GM08714 (cell line): ENCODE data around the gene PHC3.
"Not testable (repeated sequence)": the region's sequence is repeated elsewhere in the genome, so short reads cannot be mapped to it uniquely, and the experiment has no call there.

ENCODE experiments used
- H3K4me3 ChIP-seq: fragments of 200-500 bp; sonication (Bioruptor generic); 2 replicates; pipeline ENCODE4 v1.5.1; 2014; ENCODE audit warnings: mild to moderate bottlenecking, low read length, inconsistent platforms
- ZNF274 ChIP-seq: IDR thresholded peaks from 2 replicates; pipeline ENCODE4 v1.6.1; 2012; ENCODE audit warnings: mild to moderate bottlenecking, low read depth, low read length

PHC3 gene, protein sequence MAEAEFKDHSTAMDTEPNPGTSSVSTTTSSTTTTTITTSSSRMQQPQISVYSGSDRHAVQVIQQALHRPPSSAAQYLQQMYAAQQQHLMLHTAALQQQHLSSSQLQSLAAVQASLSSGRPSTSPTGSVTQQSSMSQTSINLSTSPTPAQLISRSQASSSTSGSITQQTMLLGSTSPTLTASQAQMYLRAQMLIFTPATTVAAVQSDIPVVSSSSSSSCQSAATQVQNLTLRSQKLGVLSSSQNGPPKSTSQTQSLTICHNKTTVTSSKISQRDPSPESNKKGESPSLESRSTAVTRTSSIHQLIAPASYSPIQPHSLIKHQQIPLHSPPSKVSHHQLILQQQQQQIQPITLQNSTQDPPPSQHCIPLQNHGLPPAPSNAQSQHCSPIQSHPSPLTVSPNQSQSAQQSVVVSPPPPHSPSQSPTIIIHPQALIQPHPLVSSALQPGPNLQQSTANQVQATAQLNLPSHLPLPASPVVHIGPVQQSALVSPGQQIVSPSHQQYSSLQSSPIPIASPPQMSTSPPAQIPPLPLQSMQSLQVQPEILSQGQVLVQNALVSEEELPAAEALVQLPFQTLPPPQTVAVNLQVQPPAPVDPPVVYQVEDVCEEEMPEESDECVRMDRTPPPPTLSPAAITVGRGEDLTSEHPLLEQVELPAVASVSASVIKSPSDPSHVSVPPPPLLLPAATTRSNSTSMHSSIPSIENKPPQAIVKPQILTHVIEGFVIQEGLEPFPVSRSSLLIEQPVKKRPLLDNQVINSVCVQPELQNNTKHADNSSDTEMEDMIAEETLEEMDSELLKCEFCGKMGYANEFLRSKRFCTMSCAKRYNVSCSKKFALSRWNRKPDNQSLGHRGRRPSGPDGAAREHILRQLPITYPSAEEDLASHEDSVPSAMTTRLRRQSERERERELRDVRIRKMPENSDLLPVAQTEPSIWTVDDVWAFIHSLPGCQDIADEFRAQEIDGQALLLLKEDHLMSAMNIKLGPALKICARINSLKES

DNA sequence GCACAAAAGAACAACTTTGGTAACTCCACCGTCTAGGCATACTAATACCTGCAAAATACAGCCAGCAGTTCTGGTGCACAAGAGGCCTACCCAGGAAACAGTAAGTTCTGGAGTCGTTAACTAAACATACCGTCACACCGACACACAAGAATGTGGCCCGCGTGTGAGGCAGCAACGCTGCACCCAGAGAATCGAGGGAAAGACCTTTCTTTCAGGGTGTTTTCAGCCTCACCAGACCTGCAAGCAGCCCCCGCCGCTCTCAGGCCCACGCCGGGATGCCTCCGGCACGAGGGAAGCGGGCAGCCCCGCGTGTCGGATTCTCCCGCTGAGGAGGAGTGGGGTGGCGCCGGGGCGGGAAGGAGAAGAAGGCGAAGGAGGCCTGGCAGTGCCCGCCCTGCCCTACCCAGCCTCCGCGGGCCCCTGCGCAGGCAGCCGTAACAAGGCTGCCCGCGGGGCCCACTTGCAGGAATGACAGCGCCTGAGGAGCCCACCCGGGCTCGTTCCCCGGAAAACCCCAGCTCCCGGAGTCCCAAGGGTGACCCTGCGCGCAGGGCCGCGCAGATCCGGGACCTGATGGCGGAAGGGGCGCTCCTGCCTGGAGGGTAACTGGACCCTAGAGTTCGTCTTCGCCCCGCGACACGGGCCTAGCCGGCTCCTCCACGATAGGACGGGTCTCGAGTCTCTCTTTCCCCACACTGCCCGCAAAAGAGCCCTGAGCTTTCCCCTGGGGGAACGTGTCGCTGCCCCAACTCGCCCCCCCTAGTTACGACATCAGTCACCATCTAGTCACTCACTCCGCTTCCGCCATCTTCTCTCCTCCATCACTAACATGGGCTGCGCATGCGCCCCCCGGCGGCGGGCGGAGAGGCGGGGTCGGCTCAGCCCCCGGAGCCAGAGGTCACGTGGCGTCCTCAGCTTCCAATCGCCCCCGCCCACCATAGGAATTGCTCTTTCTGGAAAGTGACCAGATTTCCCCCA is at the start of gene PHC3:
PHC3 (minus strand) TSS at position 826 of the 978 bp plus-strand sequence; CDS start at position 808, 18 bp downstream.
- TF ChIP-seq ZNF274 = no peak
- peak within 1 kb of the TSS; percentile 90 for H3K4me3 ChIP-seq

DNA sequence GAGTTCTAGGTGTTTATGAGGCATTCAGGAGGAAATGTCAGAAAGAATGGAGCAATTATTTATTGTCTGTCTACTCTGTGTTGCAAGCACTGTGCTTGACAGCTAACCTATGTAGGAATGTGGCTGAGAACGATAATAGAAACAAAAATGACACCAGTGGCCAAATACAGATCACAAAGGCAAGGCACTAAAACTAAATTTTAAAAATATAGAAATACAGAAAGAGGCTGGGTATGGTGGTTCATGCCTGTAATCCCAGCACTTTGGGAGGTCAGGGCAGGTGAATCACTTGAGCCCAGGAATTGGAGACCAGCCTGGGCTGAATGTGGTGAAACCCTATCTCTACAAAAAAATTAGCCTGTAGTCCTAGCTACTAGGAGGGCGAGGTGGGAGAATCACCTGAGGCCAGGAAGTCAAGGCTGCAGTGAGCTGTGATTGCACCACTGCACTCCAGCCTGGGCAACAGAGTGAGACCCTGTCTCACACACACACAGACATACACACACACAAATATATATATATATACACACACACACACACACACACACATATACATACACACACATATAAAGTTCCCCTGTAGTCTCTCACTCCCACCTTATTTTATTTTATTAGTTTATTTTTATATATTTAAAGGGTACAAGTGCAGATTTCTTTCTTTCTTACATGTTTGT is 46.7 kb upstream of the PHC3 start:
- H3K4me3 ChIP-seq = no peak overlapping the region
- no peak for TF ChIP-seq ZNF274

DNA sequence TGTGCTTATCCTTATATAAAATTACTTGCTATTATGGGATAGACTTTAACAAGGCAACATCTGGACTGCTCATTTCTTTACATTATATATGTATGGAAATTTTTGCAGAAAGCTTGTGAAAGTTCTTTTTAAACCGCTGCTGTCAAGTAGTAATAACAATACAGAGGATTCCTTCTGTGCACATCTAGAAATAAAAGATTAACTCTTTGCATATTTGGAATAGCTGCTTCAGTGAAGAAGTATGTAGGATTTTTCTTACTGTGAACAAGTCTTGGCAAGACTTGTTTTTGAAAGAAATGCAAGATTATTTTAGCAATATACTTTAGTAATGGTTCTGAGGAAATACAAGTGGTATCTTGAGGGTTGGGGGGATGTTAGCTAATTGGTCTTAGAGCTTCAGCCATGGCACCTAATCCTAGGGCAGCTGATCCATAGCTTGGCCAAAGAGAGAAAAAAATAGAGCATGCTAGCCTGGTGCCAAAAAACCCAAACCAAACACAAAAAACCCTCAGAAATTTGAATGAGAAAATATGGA is 45.0 kb upstream of the PHC3 start:
- no peak for TF ChIP-seq ZNF274
- H3K4me3 ChIP-seq = no peak overlapping the region

DNA sequence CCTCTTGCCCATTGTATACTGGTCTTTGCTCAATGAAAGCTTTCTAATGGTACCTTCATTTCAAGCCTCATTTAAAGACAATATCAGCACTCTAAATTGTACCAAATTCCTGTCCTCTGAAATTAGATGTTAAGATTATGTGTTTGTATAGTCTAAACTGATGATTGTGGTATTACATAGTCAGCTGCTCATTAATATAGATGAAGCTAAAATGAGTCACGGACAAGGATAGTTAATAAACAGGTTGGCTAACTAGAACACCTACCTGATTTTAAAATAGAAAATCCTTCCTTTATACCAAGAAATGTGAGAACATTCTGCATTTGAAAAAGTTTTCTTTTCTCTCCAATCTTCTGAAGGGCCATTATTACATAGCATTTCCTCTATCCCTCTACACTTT is 43.6 kb upstream of the PHC3 start:
- TF ChIP-seq ZNF274 = no peak
- H3K4me3 ChIP-seq = no peak overlapping the region

DNA sequence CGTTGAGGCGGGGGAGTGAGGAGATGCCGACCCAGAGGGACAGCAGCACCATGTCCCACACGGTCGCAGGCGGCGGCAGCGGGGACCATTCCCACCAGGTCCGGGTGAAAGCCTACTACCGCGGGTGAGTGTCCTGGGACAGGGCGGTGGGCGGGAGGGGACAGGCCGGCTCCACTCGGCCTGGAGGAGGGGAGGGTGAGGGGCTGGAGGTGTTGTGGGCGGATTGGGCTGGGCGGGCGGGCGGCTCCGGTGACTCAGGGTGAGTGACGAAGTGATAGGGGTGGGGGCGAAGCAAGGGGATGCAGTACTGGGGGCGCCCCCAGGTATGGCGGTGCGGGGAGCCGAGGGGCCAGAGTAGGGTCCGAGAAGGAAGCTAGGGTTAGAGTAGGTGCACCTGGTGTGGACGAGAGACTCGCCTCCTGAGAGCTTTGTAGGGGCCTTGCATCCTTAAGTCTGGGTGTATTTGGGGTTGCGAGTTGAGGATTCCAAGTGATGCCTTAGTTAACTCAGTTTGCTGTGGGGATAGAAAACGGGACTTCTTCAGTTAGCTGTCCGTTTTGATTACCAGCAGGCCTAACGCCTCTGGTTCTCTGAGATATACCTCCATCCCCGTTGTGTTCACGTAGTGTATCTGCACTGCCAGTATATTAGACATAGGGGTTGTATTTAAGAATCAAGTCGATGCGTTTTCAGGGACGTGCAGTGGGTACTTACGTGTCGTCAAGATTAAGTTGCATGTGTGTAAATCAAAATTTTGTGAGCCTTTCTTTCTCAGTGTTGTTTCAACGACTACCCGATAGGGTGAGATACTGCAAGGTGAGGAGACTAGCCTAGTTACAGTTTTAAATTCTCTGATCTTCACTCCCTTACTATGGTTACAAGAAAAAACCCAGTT is 41.4 kb upstream of the PHC3 start:
- TF ChIP-seq ZNF274 = no peak
- H3K4me3 ChIP-seq = peak overlapping the region; percentile 94

DNA sequence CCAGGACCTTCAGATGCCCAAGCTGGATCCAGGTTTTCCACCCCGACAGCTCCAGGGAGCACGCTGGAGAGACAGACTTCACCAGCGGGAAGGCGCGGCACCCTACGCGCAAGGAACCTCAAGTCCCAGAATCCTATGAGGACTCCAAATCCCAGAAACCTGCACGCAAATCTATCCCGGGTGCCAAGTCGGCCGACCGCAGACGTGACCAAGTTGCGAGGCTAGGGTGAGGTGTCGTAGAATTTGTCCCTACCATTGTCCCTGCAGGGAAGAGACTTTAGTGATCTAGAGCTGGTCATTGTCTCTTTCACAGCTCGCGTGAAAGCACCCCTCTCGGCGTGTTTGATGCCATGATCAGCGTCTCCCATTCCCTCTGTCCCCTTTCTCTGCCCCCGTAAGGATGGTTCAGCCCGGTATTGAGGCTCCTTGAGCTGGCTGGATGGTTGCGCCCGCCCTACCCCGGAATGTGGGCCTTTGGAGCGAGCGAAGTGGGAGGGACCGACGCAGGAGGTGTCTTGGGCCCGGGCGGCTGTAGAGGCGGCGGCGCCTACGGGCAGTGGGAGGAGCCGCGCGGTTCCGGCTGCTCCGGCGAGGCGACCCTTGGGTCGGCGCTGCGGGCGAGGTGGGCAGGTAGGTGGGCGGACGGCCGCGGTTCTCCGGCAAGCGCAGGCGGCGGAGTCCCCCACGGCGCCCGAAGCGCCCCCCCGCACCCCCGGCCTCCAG is 40.6 kb upstream of the PHC3 start, which contains the start of gene PRKCI:
PRKCI (plus strand) TSS at position 501 of the 723 bp plus-strand sequence. CDS start 246 bp downstream, outside the sequence.
- peak within 1 kb of the TSS; percentile 94 for H3K4me3 ChIP-seq

DNA sequence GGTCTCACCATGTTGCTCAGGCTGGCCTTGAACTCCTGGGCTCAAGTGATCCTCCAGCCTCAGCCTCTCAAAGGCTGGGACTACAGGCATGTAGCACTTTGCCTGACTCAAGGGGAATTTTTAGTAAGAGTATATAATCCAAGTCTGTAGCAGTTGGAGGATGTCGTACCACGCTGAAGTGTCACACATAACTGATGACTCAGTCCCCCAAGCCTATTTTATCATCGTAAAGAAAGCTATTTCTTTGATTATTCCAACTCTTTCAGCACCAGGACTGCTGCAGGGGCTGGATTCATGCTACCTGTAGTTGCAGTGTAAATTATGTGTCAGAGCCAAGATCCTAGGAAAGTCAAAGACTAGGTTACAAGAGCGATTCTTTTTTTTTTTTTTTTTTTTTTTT is 39.3 kb upstream of the PHC3 start:
- no peak for TF ChIP-seq ZNF274

More for the DNA sequence above, 40.6 kb upstream of the PHC3 start, which contains the start of gene PRKCI:
- no peak for TF ChIP-seq ZNF274

DNA sequence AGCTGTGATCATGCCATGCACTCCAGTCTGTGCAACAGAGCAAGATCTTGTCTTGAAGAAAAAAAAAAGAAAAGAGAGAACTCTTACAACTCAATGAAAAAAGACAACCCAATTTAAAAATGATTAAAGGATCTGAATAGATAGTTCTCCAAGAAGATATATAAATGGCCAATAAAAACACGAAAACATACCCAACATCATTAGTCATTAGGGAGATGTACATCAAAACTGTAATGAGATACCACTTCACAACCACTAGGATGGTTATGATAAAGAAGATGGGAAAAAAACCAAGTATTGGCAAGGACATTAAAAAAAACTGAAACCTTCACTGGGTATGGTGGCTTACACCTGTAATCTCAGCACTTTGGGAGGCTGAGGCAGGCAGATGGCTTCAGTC is 38.3 kb upstream of the PHC3 start:
- no peak for TF ChIP-seq ZNF274
- no peak overlapping the region for H3K4me3 ChIP-seq

More for the DNA sequence above, 39.3 kb upstream of the PHC3 start:
- no peak overlapping the region for H3K4me3 ChIP-seq

DNA sequence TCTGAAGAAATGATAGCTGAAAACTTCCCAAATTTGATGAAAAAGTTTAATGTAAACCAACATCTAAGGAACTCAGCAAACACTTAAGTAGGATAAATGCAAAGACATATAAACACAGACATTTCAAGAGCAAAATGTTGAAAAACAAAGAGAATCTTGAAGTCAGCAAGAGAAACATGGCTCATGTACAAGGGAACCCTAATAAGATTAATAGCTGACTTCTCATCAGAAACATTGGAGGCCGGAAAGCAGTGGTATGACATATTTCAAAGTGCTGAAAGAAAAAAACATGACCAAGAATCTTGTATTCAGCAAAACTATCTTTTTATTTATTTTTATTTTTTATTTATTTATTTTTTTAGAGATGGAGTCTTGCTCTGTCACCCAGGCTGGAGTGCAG is 30.1 kb upstream of the PHC3 start:
- TF ChIP-seq ZNF274 = no peak
- H3K4me3 ChIP-seq = no peak overlapping the region

DNA sequence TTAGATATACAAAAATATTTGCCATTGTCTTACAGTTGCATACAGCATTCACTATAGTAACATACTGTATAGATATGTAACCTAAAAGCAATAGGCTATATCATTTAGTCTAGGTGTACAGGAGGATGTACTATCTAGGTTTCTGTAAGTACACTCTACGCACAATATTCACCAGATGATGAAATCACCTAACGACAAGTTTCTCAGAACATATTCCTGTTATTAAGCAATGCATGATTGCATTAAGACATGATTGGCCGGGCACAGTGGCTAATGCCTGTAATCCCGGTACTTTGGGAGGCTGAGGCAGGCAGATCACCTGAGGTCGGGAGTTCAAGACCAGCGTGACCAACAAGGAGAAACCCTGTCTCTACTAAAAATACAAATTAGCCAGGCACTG is 26.2 kb upstream of the PHC3 start:
- no peak for TF ChIP-seq ZNF274

DNA sequence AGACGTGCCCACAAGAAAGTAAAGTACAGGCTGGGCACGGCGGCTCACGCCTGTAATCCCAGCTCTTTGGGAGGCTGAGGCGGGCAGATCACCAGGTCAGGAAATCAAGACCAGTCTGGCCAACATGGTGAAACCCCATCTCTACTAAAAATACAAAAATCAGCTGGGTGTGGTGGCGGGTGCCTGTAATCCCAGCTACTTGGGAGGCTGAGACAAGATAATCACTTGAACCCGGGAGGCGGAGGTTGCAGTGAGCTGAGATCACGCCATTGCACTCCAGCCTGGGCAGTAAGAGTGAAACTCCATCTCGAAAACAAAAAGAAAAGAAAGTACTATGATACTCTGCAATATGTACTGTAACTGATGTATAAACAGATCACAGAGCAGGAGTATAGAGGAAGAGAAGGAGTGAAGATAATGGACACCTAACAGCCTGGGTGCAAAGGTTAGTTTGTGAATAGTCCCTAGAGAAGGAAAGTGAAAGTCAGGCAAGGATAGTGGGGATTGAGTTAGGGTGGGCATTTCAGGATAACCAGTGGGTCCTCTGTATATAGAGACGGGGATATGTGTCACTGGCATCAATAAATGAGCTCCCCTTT is 24.7 kb upstream of the PHC3 start:
- H3K4me3 ChIP-seq = not testable (repeated sequence)

More for the DNA sequence above, 26.2 kb upstream of the PHC3 start:
- H3K4me3 ChIP-seq = no peak overlapping the region
